Loucy (cell line): ENCODE data around the gene CPSF4.
"Not testable (repeated sequence)": the region's sequence is repeated elsewhere in the genome, so short reads cannot be mapped to it uniquely, and the experiment has no call there.

Source experiments
- H2AFZ ChIP-seq: fragments of 200-600 bp; sonication (generic); 2 replicates; pipeline ENCODE4 v1.6.0; 2016; ENCODE audit warnings: antibody characterized with exemption, mild to moderate bottlenecking, low read length, moderate library complexity
- H3F3A ChIP-seq: fragments of 200-600 bp; 2 replicates; pipeline ENCODE4 v1.6.0; 2016; ENCODE audit warnings: antibody characterized with exemption, low read depth, mild to moderate bottlenecking
- H3K27me3 ChIP-seq: fragments of 200-600 bp; sonication (generic); 2 replicates; pipeline ENCODE4 v1.6.1; 2014; ENCODE audit warnings: low read length, mild to moderate bottlenecking; ENCODE audit not compliant: insufficient read depth, poor library complexity, severe bottlenecking
- H3K36me3 ChIP-seq: fragments of 200-600 bp; sonication (generic); 2 replicates; pipeline ENCODE4 v1.6.1; 2016; ENCODE audit warnings: low read length; ENCODE audit not compliant: insufficient read depth
- H3K4me1 ChIP-seq: fragments of 200-600 bp; sonication (generic); 2 replicates; pipeline ENCODE4 v1.5.1; 2014; ENCODE audit warnings: low read length, mild to moderate bottlenecking; ENCODE audit not compliant: insufficient read depth, poor library complexity, severe bottlenecking
- H3K4me2 ChIP-seq: fragments of 200-600 bp; sonication (generic); 2 replicates; pipeline ENCODE4 v1.6.0; 2014; ENCODE audit warnings: antibody characterized with exemption, low read length, low read depth, mild to moderate bottlenecking; ENCODE audit not compliant: poor library complexity, severe bottlenecking
- H3K4me3 ChIP-seq: fragments of 200-600 bp; sonication (generic); 2 replicates; pipeline ENCODE4 v1.5.1; 2014; ENCODE audit warnings: low read length, mild to moderate bottlenecking, mixed read lengths; ENCODE audit not compliant: poor library complexity, severe bottlenecking
- H3K79me2 ChIP-seq: fragments of 200-600 bp; sonication (generic); 2 replicates; pipeline ENCODE4 v1.6.1; 2014; ENCODE audit warnings: low read length; ENCODE audit not compliant: insufficient read depth
- H3K9ac ChIP-seq: fragments of 200-600 bp; sonication (generic); 2 replicates; pipeline ENCODE4 v1.6.0; 2014; ENCODE audit warnings: mild to moderate bottlenecking, low read depth, low read length, moderate library complexity; ENCODE audit not compliant: poor library complexity, severe bottlenecking
- H3K9me2 ChIP-seq: fragments of 200-600 bp; sonication (generic); replicated peaks from 2 replicates; pipeline ENCODE4 v1.6.1; 2016; ENCODE audit warnings: low read depth, low read length, mixed read lengths
- H3K9me3 ChIP-seq: fragments of 200-600 bp; sonication (generic); 2 replicates; pipeline ENCODE4 v1.6.1; 2014; ENCODE audit warnings: mild to moderate bottlenecking, antibody characterized with exemption, low read length, low read depth; ENCODE audit not compliant: insufficient read depth
- H4K20me1 ChIP-seq: fragments of 200-600 bp; sonication (generic); 2 replicates; pipeline ENCODE4 v1.6.0; 2014; ENCODE audit warnings: antibody characterized with exemption, low read length, mild to moderate bottlenecking; ENCODE audit not compliant: insufficient read depth, poor library complexity, severe bottlenecking
- EZH2phosphoT487 ChIP-seq: fragments of 200-600 bp; IDR thresholded peaks from 2 replicates; pipeline ENCODE4 v1.6.1; 2018; ENCODE audit warnings: antibody characterized with exemption, mild to moderate bottlenecking, moderate library complexity, borderline replicate concordance
- TF ChIP-seq, protein P1 (sequence below): fragments of 200-600 bp; sonication (generic); conservative IDR thresholded peaks from 2 replicates; pipeline ENCODE4 v1.5.1; 2014; ENCODE audit warnings: mild to moderate bottlenecking, antibody characterized with exemption, low read length

CPSF4 gene

DNA sequence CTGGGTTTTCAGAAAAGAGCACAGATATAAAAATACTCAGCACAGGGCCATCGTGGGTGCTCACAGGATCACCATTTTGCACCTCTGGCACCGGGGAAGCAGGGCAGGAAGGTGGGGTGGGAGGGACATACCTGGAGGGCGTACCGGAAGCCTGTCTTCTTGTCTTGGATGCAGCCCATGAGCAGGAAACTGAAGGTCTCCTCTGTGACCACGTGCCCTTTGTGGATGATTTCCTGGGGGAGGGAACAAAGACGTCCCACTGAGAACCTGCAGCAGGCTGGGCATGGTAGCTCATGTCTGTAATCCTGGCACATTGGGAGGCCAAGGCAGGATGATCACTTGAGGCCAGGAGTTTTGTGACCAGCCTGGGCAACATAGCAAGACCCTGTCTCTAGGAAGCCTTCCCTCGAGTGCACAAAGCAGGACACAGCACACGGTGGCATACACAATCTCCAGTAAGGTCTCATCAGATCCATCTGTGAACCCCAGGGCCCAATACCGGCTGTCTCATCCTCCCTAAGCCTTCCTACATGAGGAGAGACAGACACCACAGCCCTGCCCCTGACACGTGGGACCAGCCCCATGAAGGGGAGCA lies 9.7 kb upstream of the CPSF4 start:
- no peaks in the 10 kb centered on the region for H3K4me1 ChIP-seq
- no peaks in the 10 kb centered on the region for H3K79me2 ChIP-seq
- H2AFZ ChIP-seq = no peak overlapping the region
- no peak overlapping the region for H3K4me2 ChIP-seq
- no peak overlapping the region for H3K4me3 ChIP-seq
- H3F3A ChIP-seq = no peaks in the 10 kb centered on the region
- H3K27me3 ChIP-seq = no peaks in the 10 kb centered on the region
- no peak overlapping the region for H3K9ac ChIP-seq
- H4K20me1 ChIP-seq = no peaks in the 10 kb centered on the region
- H3K9me2 ChIP-seq = no peaks in the 10 kb centered on the region
- H3K36me3 ChIP-seq = peaks cover 22% of the 10 kb centered on the region; the same call in 1 of the 2 replicates
- TF ChIP-seq, protein P1, sequence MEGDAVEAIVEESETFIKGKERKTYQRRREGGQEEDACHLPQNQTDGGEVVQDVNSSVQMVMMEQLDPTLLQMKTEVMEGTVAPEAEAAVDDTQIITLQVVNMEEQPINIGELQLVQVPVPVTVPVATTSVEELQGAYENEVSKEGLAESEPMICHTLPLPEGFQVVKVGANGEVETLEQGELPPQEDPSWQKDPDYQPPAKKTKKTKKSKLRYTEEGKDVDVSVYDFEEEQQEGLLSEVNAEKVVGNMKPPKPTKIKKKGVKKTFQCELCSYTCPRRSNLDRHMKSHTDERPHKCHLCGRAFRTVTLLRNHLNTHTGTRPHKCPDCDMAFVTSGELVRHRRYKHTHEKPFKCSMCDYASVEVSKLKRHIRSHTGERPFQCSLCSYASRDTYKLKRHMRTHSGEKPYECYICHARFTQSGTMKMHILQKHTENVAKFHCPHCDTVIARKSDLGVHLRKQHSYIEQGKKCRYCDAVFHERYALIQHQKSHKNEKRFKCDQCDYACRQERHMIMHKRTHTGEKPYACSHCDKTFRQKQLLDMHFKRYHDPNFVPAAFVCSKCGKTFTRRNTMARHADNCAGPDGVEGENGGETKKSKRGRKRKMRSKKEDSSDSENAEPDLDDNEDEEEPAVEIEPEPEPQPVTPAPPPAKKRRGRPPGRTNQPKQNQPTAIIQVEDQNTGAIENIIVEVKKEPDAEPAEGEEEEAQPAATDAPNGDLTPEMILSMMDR = no peak
- no peak for TF ChIP-seq EZH2phosphoT487
- no peaks in the 10 kb centered on the region for H3K9me3 ChIP-seq

DNA sequence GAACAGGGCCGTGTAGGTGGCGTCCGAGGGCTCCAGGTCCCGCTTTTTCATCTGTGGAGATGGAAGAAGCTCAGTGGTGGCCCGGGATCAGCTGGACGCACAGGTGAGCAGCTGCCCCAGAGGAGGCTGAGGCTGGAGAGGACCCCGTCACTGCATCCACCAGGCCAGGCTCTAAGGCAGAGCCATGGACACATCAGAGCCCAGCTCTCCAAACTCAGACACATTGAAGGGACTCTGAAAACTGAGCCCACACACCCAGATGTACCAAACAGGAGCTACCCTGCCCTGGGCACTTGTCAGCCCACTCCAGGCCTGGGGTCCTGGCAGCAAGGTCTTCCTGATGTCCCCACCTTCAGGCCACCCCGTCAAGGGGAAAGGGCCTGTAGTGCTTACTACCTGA lies 9.0 kb upstream of the CPSF4 start:
- H3K79me2 ChIP-seq = peaks cover 1% of the 10 kb centered on the region; the same call in 1 of the 2 replicates
- H3K9me3 ChIP-seq = no peaks in the 10 kb centered on the region
- no peak for TF ChIP-seq EZH2phosphoT487
- TF ChIP-seq, protein P1 = no peak
- no peak overlapping the region for H2AFZ ChIP-seq
- H3K4me2 ChIP-seq = no peak overlapping the region
- no peaks in the 10 kb centered on the region for H4K20me1 ChIP-seq
- no peak overlapping the region for H3K9ac ChIP-seq
- H3K9me2 ChIP-seq = no peaks in the 10 kb centered on the region
- H3K27me3 ChIP-seq = no peaks in the 10 kb centered on the region
- no peak overlapping the region for H3K4me3 ChIP-seq
- no peaks in the 10 kb centered on the region for H3F3A ChIP-seq
- H3K36me3 ChIP-seq = peaks cover 18% of the 10 kb centered on the region; the same call in 1 of the 2 replicates
- no peaks in the 10 kb centered on the region for H3K4me1 ChIP-seq

DNA sequence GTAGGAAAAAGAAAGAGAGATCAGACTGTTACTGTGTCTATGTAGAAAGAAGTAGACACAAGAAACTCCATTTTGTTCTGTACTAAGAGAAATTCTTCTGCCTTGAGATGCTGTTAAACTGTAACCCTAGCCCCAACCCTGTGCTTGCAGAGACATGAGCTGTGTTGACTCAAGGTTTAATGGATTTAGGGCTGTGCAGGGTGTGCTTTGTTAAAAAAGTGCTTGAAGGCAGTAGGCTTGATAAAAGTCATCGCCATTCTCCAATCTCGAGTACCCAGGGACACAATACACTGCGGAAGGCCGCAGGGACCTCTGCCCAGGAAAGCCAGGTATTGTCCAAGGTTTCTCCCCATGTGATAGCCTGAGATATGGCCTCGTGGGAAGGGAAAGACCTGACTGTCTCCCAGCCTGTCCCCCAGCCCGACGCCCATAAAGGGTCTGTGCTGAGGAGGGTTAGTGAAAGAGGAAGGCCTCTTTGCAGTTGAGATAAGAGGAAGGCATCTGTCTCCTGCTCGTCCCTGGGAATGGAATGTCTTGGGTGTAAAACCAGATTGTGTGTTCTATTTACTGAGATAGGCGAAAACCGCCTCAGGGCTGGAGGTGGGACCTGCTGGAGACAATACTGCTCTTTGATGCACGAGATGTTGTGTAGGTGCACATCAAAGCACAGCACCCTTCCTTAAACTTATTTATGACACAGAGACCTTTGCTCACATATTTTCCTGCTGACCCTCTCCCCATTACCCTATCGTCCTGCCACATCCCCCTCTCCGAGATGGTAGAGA lies 6.8 kb upstream of the CPSF4 start:
- not testable (repeated sequence) for H3K9me2 ChIP-seq, H2AFZ ChIP-seq, H3F3A ChIP-seq, H3K4me2 ChIP-seq, H3K9ac ChIP-seq, H3K9me3 ChIP-seq, H4K20me1 ChIP-seq, H3K4me3 ChIP-seq, H3K27me3 ChIP-seq, H3K4me1 ChIP-seq
- H3K36me3 ChIP-seq = peaks cover 16% of the 10 kb centered on the region; the same call in 1 of the 2 replicates
- H3K79me2 ChIP-seq = peaks cover 16% of the 10 kb centered on the region
